ENCODE results near the gene ALDH18A1.

- TF ChIP-seq CTCF (conservative IDR thresholded peaks at IDR 0.05 in 1 of 2, IDR thresholded peaks at IDR 0.05 in 1 of 2; ENCODE audit: extremely low read depth in 1 of 2, insufficient read depth in 1 of 2, low read depth in 1 of 2, low read length in 2 of 2) (no peak), EZH2 (IDR thresholded peaks at IDR 0.05; ENCODE audit: borderline replicate concordance, low read length) (no peak)
Measured at GRCh38 chr10:95561864-95562177, 94.7 kb downstream of the ALDH18A1 start.
